Thyroid gland (tissue), 4 donors: Measurements from ENCODE around the gene RNF2.

Experiments used
- POLR2A ChIP-seq, 2 donors: fragments of 450-650 bp; IDR thresholded peaks; one replicate each; pipeline ENCODE4 v1.6.1; 2017; ENCODE audit warnings: antibody characterized with exemption in 2 of 2, mild to moderate bottlenecking in 2 of 2, moderate library complexity in 1 of 2
- TF ChIP-seq, protein P1 (sequence below), 6 experiments: fragments of 200-600 bp in 3 of 6; fragments of 450-650 bp in 3 of 6; sonication (generic) in 3 of 6; IDR thresholded peaks; one replicate each; pipeline ENCODE4 v1.5.1; 2016 to 2019; ENCODE audit warnings: antibody characterized with exemption in 6 of 6, mild to moderate bottlenecking in 2 of 6, inconsistent platforms in 1 of 6, moderate library complexity in 1 of 6

DNA sequence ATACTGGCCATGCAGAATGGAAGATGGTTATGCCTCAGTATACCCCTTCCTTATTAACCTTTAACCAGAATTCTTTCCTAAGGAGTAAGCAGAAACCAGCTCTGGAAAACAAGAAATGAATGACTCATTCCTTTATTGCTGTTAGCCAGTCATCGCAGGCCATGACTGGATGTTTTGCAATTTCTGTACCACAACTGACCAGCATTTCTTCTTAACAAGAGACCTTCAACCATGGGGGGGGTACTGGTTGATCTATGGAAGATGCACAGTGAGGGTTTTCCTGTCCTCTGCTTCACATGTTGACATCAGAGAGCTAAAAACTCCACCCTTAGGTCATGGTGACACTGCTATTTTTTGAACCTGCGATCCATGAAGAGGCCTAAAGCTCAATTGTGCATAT lies 28.0 kb upstream of the RNF2 start:
- TF ChIP-seq, protein P1, sequence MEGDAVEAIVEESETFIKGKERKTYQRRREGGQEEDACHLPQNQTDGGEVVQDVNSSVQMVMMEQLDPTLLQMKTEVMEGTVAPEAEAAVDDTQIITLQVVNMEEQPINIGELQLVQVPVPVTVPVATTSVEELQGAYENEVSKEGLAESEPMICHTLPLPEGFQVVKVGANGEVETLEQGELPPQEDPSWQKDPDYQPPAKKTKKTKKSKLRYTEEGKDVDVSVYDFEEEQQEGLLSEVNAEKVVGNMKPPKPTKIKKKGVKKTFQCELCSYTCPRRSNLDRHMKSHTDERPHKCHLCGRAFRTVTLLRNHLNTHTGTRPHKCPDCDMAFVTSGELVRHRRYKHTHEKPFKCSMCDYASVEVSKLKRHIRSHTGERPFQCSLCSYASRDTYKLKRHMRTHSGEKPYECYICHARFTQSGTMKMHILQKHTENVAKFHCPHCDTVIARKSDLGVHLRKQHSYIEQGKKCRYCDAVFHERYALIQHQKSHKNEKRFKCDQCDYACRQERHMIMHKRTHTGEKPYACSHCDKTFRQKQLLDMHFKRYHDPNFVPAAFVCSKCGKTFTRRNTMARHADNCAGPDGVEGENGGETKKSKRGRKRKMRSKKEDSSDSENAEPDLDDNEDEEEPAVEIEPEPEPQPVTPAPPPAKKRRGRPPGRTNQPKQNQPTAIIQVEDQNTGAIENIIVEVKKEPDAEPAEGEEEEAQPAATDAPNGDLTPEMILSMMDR (IDR thresholded peaks at IDR 0.05), result no peak
- no peak for TF ChIP-seq POLR2A (IDR thresholded peaks at IDR 0.05)
